AG04450 (cell line): Measurements from ENCODE around the gene RNMT. TPM values are rescaled to one million over a fixed set of nuclear protein-coding genes. Genes with fewer than 3 reads are reported as not detected.

Experiments
- CTCF ChIA-PET: fragments of 300-600, 350-600 bp; formaldehyde crosslinking; extraction: SDS; loops from one replicate; lab custom pipeline; 2022; ENCODE audit warnings: antibody characterized with exemption, inconsistent platforms; lab: Charles Lee
- POLR2A ChIA-PET: fragments of 350-600 bp; formaldehyde crosslinking; extraction: SDS; loops from one replicate; lab custom pipeline; 2021; ENCODE audit warnings: antibody characterized with exemption, inconsistent platforms; lab: Yijun Ruan, JAX
- DNase-seq: peaks from one replicate; pipeline ENCODE4 v3.0.0-alpha.2; 2011; ENCODE audit warnings: low read depth, low spot score
- H3K27ac ChIP-seq: one replicate; pipeline ENCODE4 v1.5.1; 2012; ENCODE audit warnings: low read depth, low read length, control low read depth
- H3K27me3 ChIP-seq: one replicate; pipeline ENCODE4 v1.6.0; 2012; ENCODE audit warnings: low read length; ENCODE audit not compliant: control insufficient read depth, insufficient read depth
- H3K4me3 ChIP-seq: 2 replicates; pipeline ENCODE4 v1.5.1; 2011; ENCODE audit warnings: mild to moderate bottlenecking, low read depth, low read length, control low read depth
- H3K9me3 ChIP-seq: 2 replicates; pipeline ENCODE4 v1.5.1; 2012; ENCODE audit warnings: low read length; ENCODE audit not compliant: control insufficient read depth, insufficient read depth
- CTCF ChIP-seq: IDR thresholded peaks from 2 replicates; pipeline ENCODE4 v1.5.1; 2011; ENCODE audit warnings: low read depth, low read length, control low read depth, inconsistent platforms
- polyA plus RNA-seq: library from polyadenylated mRNA; depleted of rRNA; stranded (reverse); fragments of >200 nt; gene quantifications from 2 replicates; pipeline ENCODE4 v1.2.3, GENCODE V29; 2011

Gene RNMT
- polyA plus RNA-seq, 1 experiment, result 23.5 TPM

GRCh38 chr18:13703899-13704298 is 22.6 kb upstream of the RNMT start:
- no peak for TF ChIP-seq CTCF
- no peak for DNase-seq
- no peaks in the 10 kb centered on the region for H3K27me3 ChIP-seq
- peaks cover 8% of the 10 kb centered on the region for H3K9me3 ChIP-seq
- no peak overlapping the region for H3K4me3 ChIP-seq
- CTCF ChIA-PET, result no interaction called here
- POLR2A ChIA-PET, result no interaction called here
- H3K27ac ChIP-seq, result no peak overlapping the region

- no peak overlapping the region for H3K27ac ChIP-seq
- H3K4me3 ChIP-seq, result no peak overlapping the region
- no peak for TF ChIP-seq CTCF
- ChIA-PET CTCF (no interaction called here), POLR2A (no interaction called here)
- no peaks in the 10 kb centered on the region for H3K9me3 ChIP-seq
- H3K27me3 ChIP-seq, result no peaks in the 10 kb centered on the region
- DNase-seq, result no peak
Observed at GRCh38 chr18:13710414-13710831, 16.1 kb upstream of the RNMT start.

GRCh38 chr18:13712400-13713131 is 13.9 kb upstream of the RNMT start:
- H3K27me3 ChIP-seq, result no peaks in the 10 kb centered on the region
- DNase-seq, result no peak
- CTCF ChIA-PET, result no interaction called here
- TF ChIP-seq CTCF, result no peak
- H3K4me3 ChIP-seq, result no peak overlapping the region
- POLR2A ChIA-PET, result no interaction called here
- no peaks in the 10 kb centered on the region for H3K9me3 ChIP-seq
- no peak overlapping the region for H3K27ac ChIP-seq

GRCh38 chr18:13713455-13714055 is 12.9 kb upstream of the RNMT start:
- Histone ChIP-seq H3K9me3 (no peaks in the 10 kb centered on the region), H3K27ac (no peak overlapping the region), H3K27me3 (no peaks in the 10 kb centered on the region), H3K4me3 (no peak overlapping the region)
- ChIA-PET POLR2A (no interaction called here), CTCF (no interaction called here)
- no peak for DNase-seq
- no peak for TF ChIP-seq CTCF

GRCh38 chr18:13715330-13715729 is 11.1 kb upstream of the RNMT start:
- Histone ChIP-seq H3K27me3 (no peaks in the 10 kb centered on the region), H3K9me3 (no peaks in the 10 kb centered on the region), H3K27ac (no peak overlapping the region), H3K4me3 (no peak overlapping the region)
- ChIA-PET CTCF (no interaction called here), POLR2A (no interaction called here)
- no peak for DNase-seq
- TF ChIP-seq CTCF, result no peak
